Measurements from ENCODE around the gene SLC9A3. TPM values are rescaled to one million over a fixed set of nuclear protein-coding genes. Genes with fewer than 3 reads are reported as not detected.
"Not testable (repeated sequence)": the region's sequence is repeated elsewhere in the genome, so short reads cannot be mapped to it uniquely, and the experiment has no call there.

SLC9A3 gene
- total RNA-seq, 1 experiment from 2014 or later = 1.9 TPM

DNA sequence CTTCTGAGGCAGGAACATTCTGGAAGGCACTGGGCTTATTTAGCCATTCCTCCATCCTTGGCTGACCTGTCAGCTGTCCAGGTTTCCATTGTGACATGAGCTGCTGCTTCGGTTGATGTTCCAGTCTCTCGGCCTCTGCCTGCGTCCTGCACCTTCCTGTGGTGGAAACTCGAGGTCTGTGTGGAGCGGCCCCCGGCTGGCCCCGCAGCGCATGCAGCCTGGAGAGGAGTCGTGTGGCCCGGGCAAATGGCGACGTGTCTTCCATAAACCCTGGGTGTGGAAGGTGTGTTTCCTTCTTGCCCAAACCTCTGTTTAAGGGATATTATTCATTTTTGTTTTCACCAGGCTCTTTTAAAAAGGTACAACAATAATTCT, 36.5 kb upstream of the SLC9A3 start:
- Histone ChIP-seq H3K9me3 (ENCODE audit: low read depth, low read length, poor library complexity, severe bottlenecking) (peaks cover under 1% of the 10 kb centered on the region), H3K27me3 (replicated peaks; ENCODE audit: insufficient read depth, low read depth, low read length, poor library complexity) (peaks cover 24% of the 10 kb centered on the region), H3K4me1 (ENCODE audit: insufficient read depth, low read length, poor library complexity, severe bottlenecking) (no peaks in the 10 kb centered on the region), H3K4me3 (ENCODE audit: low read depth, low read length, poor library complexity, severe bottlenecking) (no peak overlapping the region), H3K27ac (ENCODE audit: low read depth, low read length, poor library complexity, severe bottlenecking) (no peak overlapping the region), H3K36me3 (ENCODE audit: insufficient read depth, low read length, poor library complexity, severe bottlenecking) (no peaks in the 10 kb centered on the region)
- ChIA-PET POLR2A (ENCODE audit: low non-redundant PET) (no interaction called here), CTCF (no interaction called here)
- BruUV-seq (replicated peaks) = no TSS peak
- DNase-seq (ENCODE audit: low spot score) = no peak
- intact Hi-C loops (cut with micrococcal nuclease; ENCODE audit: unreplicated experiment) = no loop called here
- no peak for TF ChIP-seq EZH2 (IDR thresholded peaks at IDR 0.05; ENCODE audit: borderline replicate concordance, low read depth, low read length, poor library complexity, severe bottlenecking)
- TF ChIP-seq, protein P1, sequence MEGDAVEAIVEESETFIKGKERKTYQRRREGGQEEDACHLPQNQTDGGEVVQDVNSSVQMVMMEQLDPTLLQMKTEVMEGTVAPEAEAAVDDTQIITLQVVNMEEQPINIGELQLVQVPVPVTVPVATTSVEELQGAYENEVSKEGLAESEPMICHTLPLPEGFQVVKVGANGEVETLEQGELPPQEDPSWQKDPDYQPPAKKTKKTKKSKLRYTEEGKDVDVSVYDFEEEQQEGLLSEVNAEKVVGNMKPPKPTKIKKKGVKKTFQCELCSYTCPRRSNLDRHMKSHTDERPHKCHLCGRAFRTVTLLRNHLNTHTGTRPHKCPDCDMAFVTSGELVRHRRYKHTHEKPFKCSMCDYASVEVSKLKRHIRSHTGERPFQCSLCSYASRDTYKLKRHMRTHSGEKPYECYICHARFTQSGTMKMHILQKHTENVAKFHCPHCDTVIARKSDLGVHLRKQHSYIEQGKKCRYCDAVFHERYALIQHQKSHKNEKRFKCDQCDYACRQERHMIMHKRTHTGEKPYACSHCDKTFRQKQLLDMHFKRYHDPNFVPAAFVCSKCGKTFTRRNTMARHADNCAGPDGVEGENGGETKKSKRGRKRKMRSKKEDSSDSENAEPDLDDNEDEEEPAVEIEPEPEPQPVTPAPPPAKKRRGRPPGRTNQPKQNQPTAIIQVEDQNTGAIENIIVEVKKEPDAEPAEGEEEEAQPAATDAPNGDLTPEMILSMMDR (conservative IDR thresholded peaks at IDR 0.05; ENCODE audit: low read depth, low read length) = no peak

DNA sequence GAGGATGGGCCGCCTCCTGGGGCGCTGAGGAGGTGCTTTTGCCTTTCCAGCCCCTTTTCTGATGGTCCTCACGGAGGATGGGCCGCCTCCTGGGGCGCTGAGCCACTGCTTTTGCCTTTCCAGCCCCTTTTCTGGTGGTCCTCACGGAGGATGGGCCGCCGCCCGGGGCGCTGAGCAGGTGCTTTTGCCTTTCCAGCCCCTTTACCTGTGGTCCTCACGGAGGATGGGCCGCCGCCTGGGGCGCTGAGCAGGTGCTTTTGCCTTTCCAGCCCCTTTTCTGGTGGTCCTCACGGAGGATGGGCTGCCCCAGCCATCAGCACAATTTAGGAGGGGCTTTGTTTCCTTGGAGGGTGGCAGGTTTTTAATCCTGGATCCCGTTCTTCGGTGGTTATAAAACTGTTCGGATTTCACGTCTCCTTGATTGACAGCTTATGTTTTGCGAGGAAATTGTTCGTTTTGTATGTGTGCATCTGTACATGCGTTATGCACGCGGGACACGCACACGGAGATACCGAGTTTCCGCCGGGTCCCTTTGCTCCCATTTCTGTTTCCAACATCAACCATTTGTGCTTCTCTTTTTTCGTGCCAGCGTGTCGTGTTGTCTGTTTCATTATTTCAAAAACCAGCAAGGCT, 34.7 kb upstream of the SLC9A3 start:
- intact Hi-C loops (cut with micrococcal nuclease; ENCODE audit: unreplicated experiment) = no loop called here
- POLR2A ChIA-PET (ENCODE audit: low non-redundant PET) = no interaction called here
- no peaks in the 10 kb centered on the region for H3K36me3 ChIP-seq (ENCODE audit: insufficient read depth, low read length, poor library complexity, severe bottlenecking)
- DNase-seq (ENCODE audit: low spot score) = no peak
- CTCF ChIA-PET = no interaction called here
- BruUV-seq (replicated peaks) = no TSS peak
- no peaks in the 10 kb centered on the region for H3K9me3 ChIP-seq (ENCODE audit: low read depth, low read length, poor library complexity, severe bottlenecking)
- TF ChIP-seq, protein P1 (conservative IDR thresholded peaks at IDR 0.05; ENCODE audit: low read depth, low read length) = no peak
- TF ChIP-seq EZH2 (IDR thresholded peaks at IDR 0.05; ENCODE audit: borderline replicate concordance, low read depth, low read length, poor library complexity, severe bottlenecking) = no peak
- no peaks in the 10 kb centered on the region for H3K4me1 ChIP-seq (ENCODE audit: insufficient read depth, low read length, poor library complexity, severe bottlenecking)
- no peak overlapping the region for H3K4me3 ChIP-seq (ENCODE audit: low read depth, low read length, poor library complexity, severe bottlenecking)
- peaks cover 21% of the 10 kb centered on the region for H3K27me3 ChIP-seq (replicated peaks; ENCODE audit: insufficient read depth, low read depth, low read length, poor library complexity)
- no peak overlapping the region for H3K27ac ChIP-seq (ENCODE audit: low read depth, low read length, poor library complexity, severe bottlenecking)

DNA sequence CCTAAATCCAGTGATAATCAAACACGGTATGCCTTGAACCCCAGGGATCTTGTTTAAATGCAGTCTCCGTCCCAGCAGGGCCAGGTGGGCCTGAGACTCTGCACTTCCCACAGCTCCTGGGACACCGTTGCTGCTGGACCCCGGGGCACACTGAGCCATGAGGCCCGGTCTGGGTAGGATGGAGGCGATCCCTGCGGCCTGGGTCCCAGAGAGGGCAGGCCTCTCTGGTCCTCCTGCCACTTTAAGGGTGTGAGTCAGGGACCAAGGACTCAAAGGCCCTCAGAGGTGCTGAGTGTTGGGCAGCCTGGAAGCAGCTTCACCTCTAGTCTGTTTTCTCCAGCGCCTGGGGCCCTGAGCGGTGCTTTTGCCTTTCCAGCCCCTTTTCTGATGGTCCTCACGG, 34.1 kb upstream of the SLC9A3 start:
- TF ChIP-seq, protein P1 (conservative IDR thresholded peaks at IDR 0.05; ENCODE audit: low read depth, low read length) = no peak
- TF ChIP-seq EZH2 (IDR thresholded peaks at IDR 0.05; ENCODE audit: borderline replicate concordance, low read depth, low read length, poor library complexity, severe bottlenecking) = no peak
- POLR2A ChIA-PET (ENCODE audit: low non-redundant PET) = no interaction called here

DNA sequence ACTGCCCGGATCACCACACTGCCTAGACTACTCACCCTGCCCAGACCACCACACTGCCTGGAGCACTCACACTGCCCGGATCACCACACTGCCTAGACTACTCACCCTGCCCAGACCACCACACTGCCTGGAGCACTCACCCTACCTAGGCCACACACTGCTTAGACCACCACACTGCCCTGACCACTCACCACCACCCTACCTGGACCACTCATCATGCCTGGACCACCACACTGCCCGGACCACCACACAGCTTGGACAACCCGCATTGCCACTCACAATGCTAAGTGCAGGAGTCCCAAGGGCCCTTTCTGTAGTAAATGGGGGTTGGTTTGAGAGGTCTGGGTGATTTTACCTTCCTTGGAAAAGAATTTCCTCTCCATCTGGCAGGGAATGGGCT, 33.7 kb upstream of the SLC9A3 start:
- H3K27ac ChIP-seq (ENCODE audit: low read depth, low read length, poor library complexity, severe bottlenecking); CTCF ChIA-PET; DNase-seq (ENCODE audit: low spot score); H3K36me3 ChIP-seq (ENCODE audit: insufficient read depth, low read length, poor library complexity, severe bottlenecking); H3K4me1 ChIP-seq (ENCODE audit: insufficient read depth, low read length, poor library complexity, severe bottlenecking); H3K9me3 ChIP-seq (ENCODE audit: low read depth, low read length, poor library complexity, severe bottlenecking); H3K4me3 ChIP-seq (ENCODE audit: low read depth, low read length, poor library complexity, severe bottlenecking); BruUV-seq (replicated peaks); POLR2A ChIA-PET (ENCODE audit: low non-redundant PET); intact Hi-C loops (cut with micrococcal nuclease; ENCODE audit: unreplicated experiment): not testable (repeated sequence)
- H3K27me3 ChIP-seq (replicated peaks; ENCODE audit: insufficient read depth, low read depth, low read length, poor library complexity) = peaks cover 21% of the 10 kb centered on the region

More for the DNA sequence above, 34.1 kb upstream of the SLC9A3 start:
- no peaks in the 10 kb centered on the region for H3K36me3 ChIP-seq (ENCODE audit: insufficient read depth, low read length, poor library complexity, severe bottlenecking)
- no peak overlapping the region for H3K27ac ChIP-seq (ENCODE audit: low read depth, low read length, poor library complexity, severe bottlenecking)
- no peak overlapping the region for H3K4me3 ChIP-seq (ENCODE audit: low read depth, low read length, poor library complexity, severe bottlenecking)
- no peaks in the 10 kb centered on the region for H3K9me3 ChIP-seq (ENCODE audit: low read depth, low read length, poor library complexity, severe bottlenecking)
- CTCF ChIA-PET = no interaction called here
- intact Hi-C loops (cut with micrococcal nuclease; ENCODE audit: unreplicated experiment) = no loop called here
- H3K27me3 ChIP-seq (replicated peaks; ENCODE audit: insufficient read depth, low read depth, low read length, poor library complexity) = peaks cover 21% of the 10 kb centered on the region
- no peak for DNase-seq (ENCODE audit: low spot score)
- BruUV-seq (replicated peaks) = no TSS peak
- H3K4me1 ChIP-seq (ENCODE audit: insufficient read depth, low read length, poor library complexity, severe bottlenecking) = no peaks in the 10 kb centered on the region

Measured in A673 (cell line).